Stimulated activated CD4-positive, alpha-beta T cell treated with anti-CD3 and anti-CD28 coated beads, Interleukin-1b, Interleukin-23, amount 100 ng/mL, for 1 hour (primary cell): ENCODE data around the gene MYCBPAP.

ENCODE experiments used
- DNase-seq, 2 donors: peaks; one replicate each; pipeline ENCODE4 v3.0.0-alpha.2; 2020; ENCODE audit warnings: low read depth in 2 of 2

The MYCBPAP gene

DNA sequence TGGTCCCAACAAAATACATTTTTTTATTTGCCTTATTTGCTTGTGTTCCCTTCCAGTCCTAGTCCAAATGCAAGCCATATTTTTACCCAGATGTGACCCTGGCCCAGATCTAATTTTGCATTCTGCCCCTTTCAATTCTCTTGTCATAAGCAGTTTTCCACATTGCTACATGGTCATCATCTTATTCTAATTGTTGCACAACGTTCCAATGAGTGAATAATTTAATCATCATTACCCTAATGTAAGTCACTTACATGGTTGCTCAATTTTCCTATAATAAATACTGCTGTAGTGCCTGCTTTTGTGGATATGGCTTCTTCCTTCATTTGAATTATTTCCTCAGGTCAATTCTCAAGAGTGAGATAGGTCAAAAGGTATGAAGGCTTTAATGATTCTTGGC is 16.7 kb upstream of the MYCBPAP start:
- DNase-seq, result no peak

DNA sequence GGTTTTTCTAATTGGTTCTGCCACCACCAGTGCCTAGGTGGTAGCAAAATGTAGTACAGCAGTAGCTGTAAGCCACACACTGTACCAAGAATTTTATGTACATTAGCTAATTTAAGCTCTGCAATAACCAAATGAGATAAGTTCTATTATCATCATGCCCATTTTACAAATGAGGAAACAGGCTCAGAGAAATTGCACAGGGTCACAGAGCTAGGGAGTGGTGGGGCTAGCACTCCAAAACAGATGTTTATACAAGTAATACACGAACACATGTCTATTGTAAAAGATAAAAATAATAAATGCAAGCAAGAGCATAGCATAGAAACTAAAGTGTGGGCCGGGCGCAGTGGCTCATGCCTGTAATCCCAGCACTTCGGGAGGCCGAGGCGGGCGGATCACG is 16.0 kb upstream of the MYCBPAP start:
- no peak for DNase-seq

DNA sequence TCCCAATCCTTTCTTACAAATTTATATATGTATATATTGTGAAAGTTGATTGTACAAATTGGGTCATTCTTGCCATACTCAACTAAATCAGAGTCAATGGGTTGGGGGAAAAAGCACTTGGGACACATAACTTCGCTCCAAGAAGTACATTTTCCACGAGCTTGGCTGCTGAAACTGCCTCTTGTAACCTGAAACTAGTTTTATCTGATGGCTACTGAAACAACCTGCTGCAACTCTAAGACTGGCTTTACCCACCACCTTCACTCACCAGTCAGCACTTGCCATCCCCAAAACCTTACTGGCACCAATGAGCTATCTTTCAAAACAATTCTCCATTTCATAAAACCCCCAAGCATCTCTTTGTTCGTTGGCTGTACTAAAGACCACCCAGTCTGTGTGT is 14.5 kb upstream of the MYCBPAP start:
- no peak for DNase-seq

DNA sequence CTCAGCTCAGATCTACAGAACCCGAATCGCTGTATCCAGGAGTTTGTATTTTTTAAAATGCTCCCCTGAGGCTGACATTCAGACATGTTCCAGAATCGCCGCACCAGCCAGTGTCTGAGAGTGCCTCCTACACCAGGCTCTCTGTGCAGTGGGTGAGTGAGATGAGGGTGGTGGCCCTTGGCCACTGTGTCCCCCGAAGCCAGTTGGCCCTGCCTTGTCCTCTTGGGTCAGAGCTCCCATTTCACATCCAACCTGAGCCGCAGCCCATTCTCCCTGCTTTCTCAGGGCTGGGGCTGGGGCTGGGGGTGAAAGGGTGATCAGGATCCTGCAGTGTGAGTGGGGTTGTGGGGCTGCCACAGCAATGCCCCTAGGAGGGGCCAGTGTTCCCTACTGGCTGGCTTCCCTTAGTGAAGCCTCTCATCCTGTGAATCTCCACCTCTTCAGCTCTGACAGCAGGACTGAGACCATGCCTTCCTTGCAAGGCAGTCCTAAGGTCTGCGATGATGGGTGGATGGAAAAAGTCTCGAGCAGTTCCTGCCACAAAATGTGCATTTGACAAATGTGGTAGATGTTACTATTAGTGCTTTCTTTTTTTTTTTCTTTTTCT is 12.9 kb upstream of the MYCBPAP start:
- DNase-seq, result no peak

DNA sequence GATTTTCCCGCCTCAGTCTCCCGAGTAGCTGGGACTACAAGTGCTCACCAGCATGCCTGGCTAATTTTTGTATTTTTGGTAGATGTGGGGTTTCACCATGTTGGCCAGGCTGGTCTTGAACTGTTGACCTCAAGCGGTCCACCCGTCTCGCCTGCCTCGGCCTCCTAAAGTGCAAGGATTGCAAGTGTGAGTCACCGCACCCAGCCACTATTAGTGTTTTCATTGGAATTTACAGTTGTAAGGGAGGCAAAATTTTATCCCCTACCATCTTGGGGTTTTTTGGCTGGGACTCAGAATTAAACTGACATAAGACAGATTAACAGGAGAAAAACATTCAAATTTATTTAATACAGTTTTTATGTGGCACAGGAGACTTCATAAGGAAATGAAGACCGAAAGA is 12.3 kb upstream of the MYCBPAP start:
- DNase-seq, result no peak

DNA sequence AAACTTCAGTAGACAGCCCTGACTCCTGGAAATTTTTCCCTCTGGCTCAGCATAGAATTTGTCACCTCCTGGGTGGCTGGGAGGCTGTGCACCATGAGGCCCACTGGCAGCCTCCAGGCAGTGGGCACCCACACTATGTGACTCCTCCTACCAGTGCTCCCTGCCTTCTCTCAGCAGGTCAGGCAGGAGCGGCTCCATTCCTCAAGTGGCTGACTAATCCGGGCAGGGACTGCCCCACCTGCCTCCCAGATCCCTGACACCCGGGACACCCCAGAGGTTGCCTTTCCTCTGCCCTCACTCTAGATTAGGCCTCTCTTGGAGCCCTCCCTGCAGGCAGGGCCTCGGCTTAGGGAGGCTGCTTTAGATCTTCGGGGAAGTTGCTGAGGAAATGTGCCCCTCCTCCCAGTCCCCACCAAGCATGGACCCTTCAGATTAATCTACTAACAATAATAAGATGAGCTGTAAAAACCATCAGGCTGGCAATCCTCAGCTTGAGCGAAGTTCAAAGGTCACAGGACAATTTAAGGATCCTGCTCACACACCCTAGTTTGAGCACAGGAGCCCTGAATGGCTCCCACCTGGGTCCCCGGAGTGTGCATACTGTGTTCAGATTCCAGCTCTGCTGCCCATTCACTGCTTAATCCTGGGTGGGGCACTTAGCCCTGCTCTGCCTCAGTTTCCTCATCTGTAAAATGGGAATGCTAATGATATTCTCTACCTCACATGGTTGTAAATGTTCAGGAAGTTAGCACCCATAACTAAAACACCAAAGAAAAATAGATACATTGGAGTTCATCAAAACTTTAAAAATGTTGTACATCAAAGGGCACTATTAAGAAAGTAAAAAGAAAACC is 10.0 kb upstream of the MYCBPAP start:
- DNase-seq, result no peak

DNA sequence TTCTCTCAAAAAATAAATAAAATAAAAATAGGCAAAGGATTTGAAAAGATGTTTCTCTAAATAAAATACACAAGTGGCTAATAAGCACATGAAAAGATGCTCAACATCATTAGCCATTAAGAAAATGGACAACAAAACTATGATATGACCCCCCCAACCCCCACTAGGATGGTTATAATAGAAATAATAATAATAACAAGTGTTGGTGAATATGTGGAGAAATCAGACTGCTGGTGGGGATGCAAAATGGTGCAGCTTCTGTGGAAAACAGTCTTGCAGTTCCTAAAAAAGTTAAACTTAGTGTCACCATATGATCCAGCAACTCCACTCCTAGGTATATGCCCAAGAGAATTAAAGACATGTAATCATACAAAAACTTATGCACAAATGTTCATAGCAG is 9.0 kb upstream of the MYCBPAP start:
- DNase-seq, result no peak

DNA sequence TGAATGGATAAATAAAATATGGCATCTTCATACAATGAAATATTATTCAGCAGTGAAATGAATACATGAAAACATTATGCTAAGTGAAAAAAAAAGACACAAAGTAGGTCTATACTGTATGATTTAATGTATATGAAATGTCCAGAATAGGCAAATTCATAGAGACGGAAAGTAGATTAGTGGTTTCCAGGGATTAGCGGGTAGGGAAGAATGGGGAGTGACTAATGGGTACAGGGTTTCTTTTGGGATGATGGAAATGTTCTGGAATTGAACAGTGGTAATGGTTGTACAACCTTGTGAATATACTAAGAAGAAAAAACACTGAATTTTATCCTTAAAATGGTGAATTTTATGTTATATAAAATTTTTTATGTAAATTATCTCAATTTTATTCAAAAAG is 8.5 kb upstream of the MYCBPAP start:
- no peak for DNase-seq

DNA sequence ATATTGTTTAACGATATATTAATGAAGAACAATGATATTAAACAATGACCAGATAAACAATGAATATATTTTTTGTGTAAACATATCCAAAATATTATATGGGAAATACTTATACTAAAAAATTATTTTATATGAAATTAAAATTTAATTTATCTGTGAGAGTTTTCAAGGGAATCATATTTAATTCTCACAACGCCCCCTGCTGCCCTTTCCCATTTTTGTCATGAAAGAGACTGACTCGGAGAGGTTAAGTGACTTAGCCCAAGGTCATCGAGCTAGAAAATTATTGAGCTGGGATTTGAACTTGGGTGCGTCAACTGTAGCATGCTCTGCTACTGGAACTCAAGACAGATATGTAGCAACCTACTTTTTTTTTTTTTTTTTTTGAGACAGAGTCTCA is 7.2 kb upstream of the MYCBPAP start:
- no peak for DNase-seq

DNA sequence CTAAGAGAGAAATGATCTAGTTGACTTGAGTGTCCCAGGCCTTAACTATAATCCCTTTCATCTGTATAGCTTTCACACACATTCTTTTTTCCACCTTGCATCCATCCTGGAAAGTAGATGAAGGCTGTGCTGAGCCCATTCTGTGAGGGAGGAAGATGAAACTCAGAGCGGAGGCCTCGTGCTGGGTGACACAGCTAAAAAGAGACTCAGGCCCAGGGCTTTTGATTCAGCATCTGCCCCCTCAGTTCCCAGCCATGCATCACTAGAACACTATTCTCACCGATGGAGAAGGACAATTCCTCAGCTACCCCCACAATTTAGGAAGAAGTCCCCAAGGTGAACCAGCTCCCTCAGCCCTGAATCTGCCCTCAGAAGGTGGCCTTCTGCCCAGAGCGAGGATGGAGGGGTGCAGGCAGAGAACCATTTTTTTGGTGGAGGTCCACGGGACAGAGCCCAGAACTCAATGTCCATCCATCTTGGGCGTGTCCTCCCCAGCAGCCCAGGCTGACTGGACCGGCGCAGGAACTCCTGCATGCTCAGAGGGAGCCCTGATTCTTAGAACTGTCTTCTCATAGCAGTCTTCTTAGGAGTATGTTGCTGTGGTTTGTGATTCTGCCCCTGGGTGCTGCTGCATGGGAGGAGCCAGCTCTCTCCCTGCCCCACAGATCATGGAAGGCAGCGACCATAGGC is 5.8 kb upstream of the MYCBPAP start:
- DNase-seq, result no peak

DNA sequence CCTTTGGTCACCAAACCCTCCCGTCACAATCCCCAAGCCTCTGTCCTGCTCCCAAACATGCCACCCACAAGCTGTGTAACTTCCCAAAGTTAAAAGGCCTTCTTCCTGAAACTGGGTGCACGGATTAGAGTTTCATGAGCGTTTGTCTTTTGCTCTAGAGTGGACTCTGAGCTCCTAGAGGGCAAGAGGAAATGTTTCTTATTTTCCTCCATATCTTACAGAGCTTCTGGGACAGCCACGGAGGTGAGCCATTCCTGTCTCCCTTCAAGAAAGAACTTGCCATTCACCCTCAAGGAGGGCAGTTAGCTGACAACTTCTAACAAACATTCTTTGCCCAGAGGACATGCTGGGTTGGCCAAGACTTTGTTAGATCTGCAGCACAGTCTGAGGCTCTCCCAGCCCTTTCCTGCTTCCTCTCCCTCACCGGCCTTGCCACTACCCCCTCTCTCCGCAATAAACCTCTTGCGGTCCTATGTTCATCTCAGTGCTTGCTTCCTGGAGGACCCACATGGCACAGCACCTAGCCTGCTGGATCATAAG is 2.6 kb upstream of the MYCBPAP start:
- no peak for DNase-seq

DNA sequence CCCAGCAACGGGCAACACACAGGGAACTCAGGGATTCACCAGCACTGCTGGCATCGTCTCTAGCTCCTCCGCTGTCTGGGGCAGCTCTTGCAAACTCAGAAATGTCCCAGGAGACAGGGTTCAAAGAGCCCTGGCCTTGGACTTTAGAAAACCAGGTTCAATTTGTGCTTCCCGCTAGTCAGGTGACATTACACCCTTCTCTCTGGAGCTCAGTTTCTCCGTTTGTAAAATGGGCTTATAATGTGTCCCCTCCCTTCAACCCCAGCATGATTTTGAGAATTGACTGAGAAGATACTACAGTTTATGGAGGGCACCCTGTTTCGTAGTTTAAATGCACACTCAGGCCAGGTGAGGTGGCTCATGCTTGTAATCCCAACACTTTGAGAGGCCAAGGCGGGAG is 1.9 kb upstream of the MYCBPAP start:
- DNase-seq, result no peak

DNA sequence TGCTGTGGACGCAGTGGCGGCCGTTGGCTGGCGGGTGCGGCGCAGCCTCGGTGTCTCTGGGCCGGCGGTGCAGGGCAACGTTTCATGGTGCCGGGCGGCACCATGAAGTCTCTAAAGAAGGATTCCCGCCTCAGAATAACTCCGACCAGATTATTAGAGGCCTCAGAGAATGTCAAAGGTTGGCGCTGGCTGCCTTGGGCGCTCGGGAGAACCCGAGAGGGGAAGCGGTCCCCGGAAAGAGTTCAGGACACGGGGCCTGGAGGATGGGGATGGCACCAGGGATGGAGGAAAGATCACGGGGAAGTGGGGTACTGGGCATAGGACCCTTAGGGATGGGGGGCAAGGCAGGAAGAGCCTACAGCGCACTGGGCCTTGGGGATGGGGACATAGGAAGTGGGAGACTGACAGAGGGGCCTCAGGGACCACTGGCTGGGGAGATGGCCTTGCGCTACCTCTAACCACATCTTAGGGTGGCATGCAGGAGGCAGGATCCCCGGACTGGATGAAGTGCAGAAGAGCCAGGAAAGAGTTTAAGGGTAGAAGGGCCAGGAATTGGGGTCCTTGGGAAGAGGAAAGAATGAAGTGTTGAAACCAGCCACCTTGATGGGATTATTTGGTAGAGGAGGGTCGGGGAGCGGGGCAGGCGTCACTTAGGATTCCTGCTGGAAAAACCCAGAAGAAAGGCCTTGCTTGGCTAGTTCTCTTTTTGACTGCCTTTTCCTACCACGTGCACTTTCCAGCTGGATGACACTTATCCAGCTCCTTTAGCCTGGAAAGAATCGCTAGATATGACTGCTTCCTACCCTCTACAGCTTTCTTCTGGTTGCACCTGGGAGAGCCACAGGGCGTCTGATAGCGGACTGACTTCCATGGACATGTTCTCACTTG is 578 bp downstream of the MYCBPAP start:
- DNase-seq, result no peak

DNA sequence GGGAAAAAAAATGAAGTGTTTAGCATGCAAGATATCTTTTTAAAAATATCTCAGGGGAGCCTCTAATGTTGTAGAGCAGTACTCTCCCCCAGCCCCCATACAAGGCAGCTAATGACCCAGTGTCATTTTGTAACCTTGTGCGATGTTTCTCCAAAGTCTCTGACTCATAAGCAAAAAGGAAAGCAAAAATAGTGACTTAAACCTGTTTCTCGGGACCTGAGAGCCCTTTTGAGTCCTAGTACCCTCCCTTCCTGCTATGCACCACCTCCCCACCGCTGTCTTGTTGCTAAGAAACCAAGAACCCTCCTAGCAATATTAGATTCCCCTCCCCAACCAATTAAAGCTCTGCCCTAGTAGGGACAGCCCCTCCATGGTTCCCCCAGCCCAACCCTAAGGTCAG is 2.8 kb downstream of the MYCBPAP start:
- no peak for DNase-seq

DNA sequence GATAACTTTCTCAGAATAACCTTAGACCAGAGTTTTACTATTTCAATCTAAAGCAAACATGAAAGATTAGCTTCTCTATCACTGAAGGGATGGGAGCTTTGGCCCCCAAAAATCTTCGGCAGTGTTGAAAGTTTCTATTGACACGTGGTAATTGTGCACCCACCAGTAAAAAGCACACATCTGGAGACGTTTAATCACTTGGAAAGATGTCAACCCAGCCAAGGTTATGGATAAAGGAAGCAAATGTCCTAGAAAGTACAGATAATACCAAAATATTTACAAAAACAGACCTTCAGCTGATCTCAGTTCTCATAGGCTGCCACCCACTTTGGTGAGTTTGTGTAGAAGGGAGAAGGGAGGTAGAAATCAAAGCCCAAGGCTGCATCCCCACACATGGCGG is 5.3 kb downstream of the MYCBPAP start:
- DNase-seq, result no peak

DNA sequence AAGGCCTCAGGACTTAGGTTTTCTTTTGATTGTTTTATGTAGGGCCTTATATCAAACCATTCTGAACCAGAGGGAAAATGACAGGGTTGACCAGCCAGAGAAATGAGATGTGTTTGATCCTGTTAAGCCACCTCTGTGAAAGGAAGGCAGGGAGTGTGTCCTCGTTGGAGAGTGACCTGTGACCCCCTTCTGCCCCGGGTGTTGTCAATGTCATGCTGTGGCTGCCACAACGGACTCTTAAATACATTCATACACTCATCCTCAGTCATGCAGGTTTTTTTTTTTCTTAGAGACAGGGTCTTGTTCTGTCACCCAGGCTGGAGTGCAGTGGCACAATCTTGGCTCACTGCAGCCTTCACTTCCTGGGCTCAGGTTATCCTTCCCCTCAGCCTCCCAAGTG is 6.1 kb downstream of the MYCBPAP start:
- no peak for DNase-seq

DNA sequence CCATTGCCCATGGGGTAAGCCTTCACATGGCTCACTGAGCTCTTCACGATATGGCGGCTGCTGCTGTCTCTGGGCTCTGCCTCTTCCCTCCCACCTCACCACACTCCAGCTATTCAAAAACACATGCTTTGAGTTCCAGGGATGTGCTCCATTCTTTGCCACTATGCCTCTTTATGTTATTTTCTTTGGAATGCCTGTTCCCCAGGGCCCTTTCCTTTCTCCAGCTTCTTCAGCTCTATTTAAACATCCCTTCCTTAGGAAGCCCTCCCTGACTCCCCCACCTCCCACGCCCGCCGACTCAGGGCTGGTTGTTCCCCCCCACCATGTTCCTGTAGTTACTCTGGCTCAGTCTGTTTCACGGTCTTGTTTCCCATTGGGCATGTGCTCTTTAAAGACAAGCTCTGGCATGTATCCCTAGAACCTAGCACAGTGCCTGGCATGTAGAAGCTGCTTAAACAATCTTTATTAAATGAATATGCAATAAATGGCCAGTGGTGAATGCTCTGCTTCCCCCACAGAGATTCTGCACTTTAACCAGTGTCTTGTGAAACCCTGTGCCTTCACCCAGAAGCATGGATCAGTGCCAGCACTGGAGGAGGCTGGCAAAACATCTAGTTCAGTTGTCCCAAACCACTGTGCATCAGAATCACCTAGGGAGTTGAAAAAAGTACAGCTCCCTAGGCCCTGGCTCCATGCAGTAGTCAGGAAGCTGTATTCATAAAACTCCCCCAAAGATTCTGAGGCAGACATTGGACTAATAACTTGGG is 6.9 kb downstream of the MYCBPAP start:
- no peak for DNase-seq

DNA sequence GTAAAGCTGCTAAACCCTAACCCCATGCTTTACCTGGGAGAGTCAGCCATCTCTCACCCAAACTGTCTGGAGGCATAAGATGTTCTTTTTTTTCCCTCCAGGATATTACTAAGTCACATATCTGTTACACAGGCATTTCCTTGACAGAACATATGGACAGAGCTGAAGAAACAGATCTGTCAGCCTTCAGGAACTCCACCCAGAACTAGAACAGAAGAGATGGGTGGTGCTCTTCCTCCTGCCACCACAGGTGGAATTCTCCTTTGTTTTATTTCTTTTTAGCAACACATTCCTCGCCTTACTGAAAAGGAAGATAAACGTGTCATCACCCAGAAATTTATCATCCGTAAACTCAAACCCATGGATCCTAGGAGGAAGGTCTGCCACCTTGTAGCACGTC is 8.8 kb downstream of the MYCBPAP start:
- DNase-seq, result no peak

DNA sequence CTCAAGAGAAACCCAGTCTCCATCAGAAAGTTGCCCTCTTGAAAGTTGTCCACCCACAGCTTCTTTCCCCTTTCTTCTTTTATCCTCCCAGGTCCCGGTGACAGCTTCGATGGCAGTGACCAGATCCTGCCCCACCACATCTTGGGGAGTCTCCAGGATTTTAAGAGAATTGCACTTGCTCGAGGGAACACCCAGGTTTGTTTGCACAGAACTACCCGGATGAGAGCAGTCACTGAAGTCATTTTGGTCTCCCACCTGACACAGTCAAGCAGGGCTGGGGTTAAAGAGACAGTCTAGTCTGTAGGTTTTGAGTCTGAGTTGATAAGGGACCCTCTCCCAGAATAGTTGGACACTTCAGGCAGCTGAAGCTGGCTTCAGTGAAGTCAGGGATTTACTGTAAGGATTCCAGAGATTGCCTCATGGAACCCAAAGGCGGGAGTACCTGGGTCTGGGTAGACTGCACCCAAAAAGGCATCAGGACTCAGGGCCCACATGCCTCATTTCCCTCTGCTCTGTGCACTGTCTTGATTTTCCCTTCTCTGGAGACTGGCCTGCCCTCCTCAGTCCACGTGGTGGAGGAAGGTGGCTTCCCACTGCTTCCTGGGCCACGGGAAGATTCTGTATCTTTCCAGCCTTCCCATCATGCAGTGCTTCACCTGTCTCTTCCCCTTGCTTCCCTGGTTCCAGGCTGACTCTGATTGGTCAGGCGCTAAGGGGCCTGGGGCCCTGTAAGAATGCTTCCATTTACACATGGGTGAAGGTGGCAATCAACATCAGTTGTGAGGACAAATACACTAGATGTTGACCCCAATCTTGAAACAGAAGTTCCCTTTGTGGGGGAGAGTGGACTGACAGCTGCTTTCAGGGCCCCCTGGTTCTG is 9.5 kb downstream of the MYCBPAP start:
- no peak for DNase-seq
